ENCODE measurements around the gene ANXA11.
A peak's percentile ranks its signal among the peaks of the same experiment; 100 is the strongest.
"Not testable (repeated sequence)": the region's sequence is repeated elsewhere in the genome, so short reads cannot be mapped to it uniquely, and the experiment has no call there.

ANXA11 gene

GRCh38 chr10:80205477-80206276 is at the start of gene ANXA11:
Gene ANXA11 (minus strand): TSS chr10:80205537. CDS start chr10:80172861, 32,676 bp downstream.
- ATAC-seq = peak; percentile 75 to 81

GRCh38 chr10:80254726-80255125 is 49.4 kb upstream of the ANXA11 start:
- ATAC-seq = not testable (repeated sequence)

- not testable (repeated sequence) for ATAC-seq
Measured at GRCh38 chr10:80253963-80254271, 48.6 kb upstream of the ANXA11 start.

- ATAC-seq = peak in 1 of 2 donors; percentile 43
Measured at GRCh38 chr10:80253266-80253962, 48.1 kb upstream of the ANXA11 start.

- no peak for ATAC-seq
Measured at GRCh38 chr10:80252296-80252887, 47.1 kb upstream of the ANXA11 start.

- not testable (repeated sequence) for ATAC-seq
Measured at GRCh38 chr10:80251703-80252280, 46.5 kb upstream of the ANXA11 start.

- ATAC-seq = not testable (repeated sequence)
Measured at GRCh38 chr10:80250399-80250798, 45.1 kb upstream of the ANXA11 start.

- ATAC-seq = not testable (repeated sequence)
Measured at GRCh38 chr10:80249906-80250305, 44.6 kb upstream of the ANXA11 start.

GRCh38 chr10:80247611-80248010 is 42.3 kb upstream of the ANXA11 start:
- ATAC-seq = not testable (repeated sequence)

GRCh38 chr10:80244371-80244770 is 39.0 kb upstream of the ANXA11 start:
- ATAC-seq = not testable (repeated sequence)

- not testable (repeated sequence) for ATAC-seq
Measured at GRCh38 chr10:80242341-80242740, 37.0 kb upstream of the ANXA11 start.

- ATAC-seq = not testable (repeated sequence)
Measured at GRCh38 chr10:80236457-80236856, 31.1 kb upstream of the ANXA11 start.

- ATAC-seq = peak; percentile 48 to 77
Measured at GRCh38 chr10:80234331-80235235, 29.2 kb upstream of the ANXA11 start.

GRCh38 chr10:80233871-80234270 is 28.5 kb upstream of the ANXA11 start:
- ATAC-seq = not testable (repeated sequence)

- not testable (repeated sequence) for ATAC-seq
Measured at GRCh38 chr10:80226723-80227122, 21.4 kb upstream of the ANXA11 start.

GRCh38 chr10:80223031-80223419 is 17.7 kb upstream of the ANXA11 start:
- ATAC-seq = not testable (repeated sequence)

- ATAC-seq = peak; percentile 38 to 65
Measured at GRCh38 chr10:80218878-80219277, 13.5 kb upstream of the ANXA11 start.

- not testable (repeated sequence) for ATAC-seq
Measured at GRCh38 chr10:80214368-80214982, 9.1 kb upstream of the ANXA11 start.

GRCh38 chr10:80212535-80213115 is 7.3 kb upstream of the ANXA11 start:
- ATAC-seq = not testable (repeated sequence)

GRCh38 chr10:80211786-80212185 is 6.4 kb upstream of the ANXA11 start:
- ATAC-seq = no peak

- ATAC-seq = no peak
Measured at GRCh38 chr10:80210259-80210658, 4.9 kb upstream of the ANXA11 start.

Measured in activated CD4-positive, CD25-positive, alpha-beta regulatory T cell treated with anti-CD3 and anti-CD28 coated beads, Interleukin-2, amount 50 U/mL, for 24 hours (primary cell).